ENCODE data around the gene GNG2.

Gene GNG2

DNA sequence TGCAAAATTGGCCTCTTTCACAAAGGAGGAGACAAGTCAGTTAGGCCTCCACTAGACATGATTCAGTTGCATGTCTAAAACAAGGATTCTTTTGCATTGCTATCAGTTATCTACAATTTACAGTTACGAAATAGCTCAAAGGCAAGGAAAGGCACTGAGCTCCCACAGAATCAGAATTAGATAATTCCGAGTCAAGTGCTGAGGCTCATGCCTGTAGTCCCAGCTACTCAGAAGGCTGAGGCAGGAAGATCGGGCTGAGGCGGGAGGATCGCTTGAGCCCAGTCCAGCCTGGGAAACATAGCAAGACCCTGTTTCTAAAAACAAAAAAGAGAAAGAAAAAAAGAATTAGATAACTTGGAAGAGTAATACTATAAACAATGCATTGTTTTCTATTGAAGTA lies 116.7 kb downstream of the GNG2 start:
- Histone ChIP-seq H3K9me2 (replicated peaks; ENCODE audit: insufficient read depth, low read length) (no peaks in the 10 kb centered on the region), H3K9me3 (replicated peaks; ENCODE audit: insufficient read depth, low read length) (no peaks in the 10 kb centered on the region), H3K4me1 (ENCODE audit: low read length) (no peaks in the 10 kb centered on the region), H3K27ac (ENCODE audit: low read length) (no peak overlapping the region), H3K9ac (ENCODE audit: low read length) (no peak overlapping the region), H4K20me1 (ENCODE audit: insufficient read depth, low read length) (no peaks in the 10 kb centered on the region), H3K36me3 (replicated peaks; ENCODE audit: insufficient read depth, low read length) (no peaks in the 10 kb centered on the region), H3K4me2 (ENCODE audit: low read depth, low read length) (no peak overlapping the region), H3F3A (ENCODE audit: insufficient read depth, low read length) (no peaks in the 10 kb centered on the region), H2AFZ (ENCODE audit: low read length) (no peak overlapping the region), H3K27me3 (replicated peaks; ENCODE audit: insufficient read depth, low read length) (no peaks in the 10 kb centered on the region), H3K79me2 (ENCODE audit: low read length) (no peaks in the 10 kb centered on the region), H3K4me3 (ENCODE audit: low read length) (no peak overlapping the region)
- no peak for DNase-seq
- TF ChIP-seq EZH2 (optimal IDR thresholded peaks at IDR 0.05; ENCODE audit: low read depth, low read length) (no peak), EZH2phosphoT487 (IDR thresholded peaks at IDR 0.05; ENCODE audit: low read length) (no peak)
- TF ChIP-seq, protein P1, sequence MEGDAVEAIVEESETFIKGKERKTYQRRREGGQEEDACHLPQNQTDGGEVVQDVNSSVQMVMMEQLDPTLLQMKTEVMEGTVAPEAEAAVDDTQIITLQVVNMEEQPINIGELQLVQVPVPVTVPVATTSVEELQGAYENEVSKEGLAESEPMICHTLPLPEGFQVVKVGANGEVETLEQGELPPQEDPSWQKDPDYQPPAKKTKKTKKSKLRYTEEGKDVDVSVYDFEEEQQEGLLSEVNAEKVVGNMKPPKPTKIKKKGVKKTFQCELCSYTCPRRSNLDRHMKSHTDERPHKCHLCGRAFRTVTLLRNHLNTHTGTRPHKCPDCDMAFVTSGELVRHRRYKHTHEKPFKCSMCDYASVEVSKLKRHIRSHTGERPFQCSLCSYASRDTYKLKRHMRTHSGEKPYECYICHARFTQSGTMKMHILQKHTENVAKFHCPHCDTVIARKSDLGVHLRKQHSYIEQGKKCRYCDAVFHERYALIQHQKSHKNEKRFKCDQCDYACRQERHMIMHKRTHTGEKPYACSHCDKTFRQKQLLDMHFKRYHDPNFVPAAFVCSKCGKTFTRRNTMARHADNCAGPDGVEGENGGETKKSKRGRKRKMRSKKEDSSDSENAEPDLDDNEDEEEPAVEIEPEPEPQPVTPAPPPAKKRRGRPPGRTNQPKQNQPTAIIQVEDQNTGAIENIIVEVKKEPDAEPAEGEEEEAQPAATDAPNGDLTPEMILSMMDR (IDR thresholded peaks at IDR 0.05; ENCODE audit: low read length), result no peak

DNA sequence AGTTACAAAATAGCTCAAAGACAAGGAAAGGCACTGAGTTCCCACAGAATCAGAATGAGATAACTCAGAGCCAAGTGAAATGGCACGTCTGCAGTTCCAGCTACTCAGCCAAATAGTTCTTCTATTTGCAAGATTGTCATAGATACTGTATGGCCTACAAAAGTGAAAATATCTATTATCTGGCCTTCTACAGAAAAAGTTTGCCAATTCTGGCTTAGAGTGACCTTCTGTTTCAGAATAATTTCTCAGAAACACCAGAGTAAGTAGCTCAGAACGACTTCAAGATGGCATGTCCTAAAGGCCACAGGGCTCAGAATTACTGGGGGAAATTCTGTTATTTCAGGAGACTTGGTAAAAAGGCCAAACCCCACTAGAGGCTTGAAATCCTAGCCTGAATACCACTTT lies 118.3 kb downstream of the GNG2 start:
- Histone ChIP-seq H3K9me2 (replicated peaks; ENCODE audit: insufficient read depth, low read length) (no peaks in the 10 kb centered on the region), H3K9me3 (replicated peaks; ENCODE audit: insufficient read depth, low read length) (no peaks in the 10 kb centered on the region), H3K36me3 (replicated peaks; ENCODE audit: insufficient read depth, low read length) (no peaks in the 10 kb centered on the region), H3K79me2 (ENCODE audit: low read length) (no peaks in the 10 kb centered on the region), H2AFZ (ENCODE audit: low read length) (no peak overlapping the region), H3K4me1 (ENCODE audit: low read length) (no peaks in the 10 kb centered on the region), H3K27ac (ENCODE audit: low read length) (no peak overlapping the region), H3F3A (ENCODE audit: insufficient read depth, low read length) (no peaks in the 10 kb centered on the region), H3K4me3 (ENCODE audit: low read length) (no peak overlapping the region), H4K20me1 (ENCODE audit: insufficient read depth, low read length) (no peaks in the 10 kb centered on the region), H3K4me2 (ENCODE audit: low read depth, low read length) (no peak overlapping the region), H3K9ac (ENCODE audit: low read length) (no peak overlapping the region), H3K27me3 (replicated peaks; ENCODE audit: insufficient read depth, low read length) (no peaks in the 10 kb centered on the region)
- no peak for DNase-seq
- TF ChIP-seq, protein P1 (IDR thresholded peaks at IDR 0.05; ENCODE audit: low read length), result no peak
- TF ChIP-seq EZH2 (optimal IDR thresholded peaks at IDR 0.05; ENCODE audit: low read depth, low read length) (no peak), EZH2phosphoT487 (IDR thresholded peaks at IDR 0.05; ENCODE audit: low read length) (no peak)

DNA sequence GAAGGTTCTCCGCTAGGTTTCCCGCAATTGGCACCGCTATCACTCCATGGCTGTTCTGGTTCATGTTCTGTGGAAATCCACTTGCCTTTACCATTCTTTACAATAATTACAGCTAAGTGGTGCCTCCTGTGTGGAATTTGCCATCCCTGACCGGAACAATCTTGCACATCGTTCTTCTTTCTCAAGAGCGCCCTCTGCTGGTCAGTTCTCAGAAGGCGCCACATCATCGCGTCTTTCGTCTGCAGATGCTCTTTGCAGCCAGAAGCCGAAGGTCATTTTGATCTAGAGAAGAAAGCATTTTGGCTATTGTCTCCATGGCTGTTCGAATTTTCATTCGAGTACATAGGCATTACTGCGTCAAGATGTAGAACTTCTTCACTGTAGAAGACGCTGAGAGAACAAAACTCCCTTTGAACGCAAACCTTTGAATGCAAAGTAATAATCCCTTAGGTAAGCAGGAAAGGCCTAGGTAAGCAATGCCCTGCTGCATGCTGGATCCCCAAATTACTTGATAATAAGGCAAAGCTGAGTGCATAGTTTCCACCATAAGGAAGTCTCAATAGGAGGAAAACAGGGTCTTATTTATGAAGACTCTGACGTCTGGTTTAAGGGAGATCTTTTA lies 118.8 kb downstream of the GNG2 start:
- Histone ChIP-seq H3K27ac (ENCODE audit: low read length) (no peak overlapping the region), H3K36me3 (replicated peaks; ENCODE audit: insufficient read depth, low read length) (no peaks in the 10 kb centered on the region), H2AFZ (ENCODE audit: low read length) (no peak overlapping the region), H3K9ac (ENCODE audit: low read length) (no peak overlapping the region), H3F3A (ENCODE audit: insufficient read depth, low read length) (no peaks in the 10 kb centered on the region), H3K4me2 (ENCODE audit: low read depth, low read length) (no peak overlapping the region), H3K79me2 (ENCODE audit: low read length) (no peaks in the 10 kb centered on the region), H3K9me3 (replicated peaks; ENCODE audit: insufficient read depth, low read length) (no peaks in the 10 kb centered on the region), H3K27me3 (replicated peaks; ENCODE audit: insufficient read depth, low read length) (no peaks in the 10 kb centered on the region), H3K4me3 (ENCODE audit: low read length) (no peak overlapping the region), H3K9me2 (replicated peaks; ENCODE audit: insufficient read depth, low read length) (no peaks in the 10 kb centered on the region), H3K4me1 (ENCODE audit: low read length) (no peaks in the 10 kb centered on the region), H4K20me1 (ENCODE audit: insufficient read depth, low read length) (no peaks in the 10 kb centered on the region)
- TF ChIP-seq EZH2phosphoT487 (IDR thresholded peaks at IDR 0.05; ENCODE audit: low read length), result no peak
- TF ChIP-seq, protein P1 (IDR thresholded peaks at IDR 0.05; ENCODE audit: low read length), result peak; percentile 73
- no peak for TF ChIP-seq EZH2 (optimal IDR thresholded peaks at IDR 0.05; ENCODE audit: low read depth, low read length)
- DNase-seq, result peak; percentile 40

Measured in MM.1S (cell line).